GM12878 (cell line): ENCODE results near the gene FRAS1. TPM values are rescaled to one million over a fixed set of nuclear protein-coding genes. Genes with fewer than 3 reads are reported as not detected.

Source experiments
- ATAC-seq: fragments of 200-7000 bp; cut with Tn5 transposase; 3 replicates; pipeline ENCODE4 v1.9.1; 2020; ENCODE audit warnings: mild to moderate bottlenecking, moderate library complexity
- BruUV-seq: library from RNA; stranded (reverse); fragments of 400-500 nt; replicated peaks from 2 replicates; lab custom pipeline; 2021; lab: Mats Ljungman, UMichigan
- CTCF ChIA-PET: fragments of 300-600 bp; sonication (Branson Sonifier 250); formaldehyde crosslinking; extraction: SDS; loops from one replicate; lab custom pipeline; 2021; ENCODE audit warnings: inconsistent platforms; lab: Yijun Ruan, JAX
- POLR2A ChIA-PET: fragments of 350-600 bp; formaldehyde crosslinking; extraction: SDS; loops from one replicate; lab custom pipeline; 2021; ENCODE audit warnings: inconsistent platforms; lab: Charles Lee
- RAD21 ChIA-PET: fragments of 300-600 bp; sonication (Branson Sonifier 250); formaldehyde crosslinking; loops from one replicate; lab custom pipeline; 2023; ENCODE audit warnings: antibody characterized with exemption; ENCODE audit not compliant: unreplicated experiment; lab: Charles Lee
- SMC1A ChIA-PET: fragments of 300-600 bp; sonication (Branson Sonifier 250); formaldehyde crosslinking; loops from one replicate; lab custom pipeline; 2023; ENCODE audit not compliant: unreplicated experiment, uncharacterized antibody; lab: Charles Lee
- DNase-seq: peaks from one replicate; pipeline ENCODE4 v3.0.0-alpha.2; 2011; ENCODE audit warnings: low read depth, low spot score
- FAIRE-seq: peaks from 3 replicates; lab custom pipeline; 2011; peaks lifted over from hg19 to GRCh38; lab: Jason Lieb, UNC
- H2AFZ ChIP-seq: 2 replicates; pipeline ENCODE4 v1.6.0; 2011; ENCODE audit warnings: low read depth, low read length, control low read depth; ENCODE audit not compliant: control insufficient read depth
- H3K27ac ChIP-seq: 2 replicates; pipeline ENCODE4 v1.5.1; 2011; ENCODE audit warnings: control low read depth; ENCODE audit not compliant: control insufficient read depth, insufficient read depth
- H3K27me3 ChIP-seq, 2 experiments: replicated peaks in 1 of 2; 2 replicates each; pipeline versions ENCODE4 v1.6.0 to v1.6.1; 2011; ENCODE audit warnings: low read length in 1 of 2; ENCODE audit not compliant: control insufficient read depth in 2 of 2, insufficient read depth in 2 of 2
- H3K36me3 ChIP-seq, 2 experiments: 2 replicates each; pipeline ENCODE4 v1.5.1; 2011; ENCODE audit warnings: low read length in 1 of 2; ENCODE audit not compliant: control insufficient read depth in 2 of 2, insufficient read depth in 2 of 2
- H3K4me1 ChIP-seq: 2 replicates; pipeline ENCODE4 v1.6.1; 2011; ENCODE audit warnings: mild to moderate bottlenecking, low read length, moderate library complexity, mixed read lengths; ENCODE audit not compliant: control insufficient read depth, insufficient read depth
- H3K4me2 ChIP-seq: 2 replicates; pipeline ENCODE4 v1.6.0; 2011; ENCODE audit warnings: control low read depth; ENCODE audit not compliant: control insufficient read depth, insufficient read depth
- H3K4me3 ChIP-seq: fragments of 200-600 bp; sonication (generic); 2 replicates; pipeline ENCODE4 v1.5.1; 2016
- H3K79me2 ChIP-seq: 2 replicates; pipeline ENCODE4 v1.6.0; 2011; ENCODE audit warnings: low read length; ENCODE audit not compliant: control insufficient read depth, insufficient read depth
- H3K9ac ChIP-seq: 2 replicates; pipeline ENCODE4 v1.8.0; 2011; ENCODE audit warnings: low read length, control low read depth, mixed read lengths; ENCODE audit not compliant: control insufficient read depth, insufficient read depth
- H3K9me3 ChIP-seq: replicated peaks from 3 replicates; pipeline ENCODE4 v1.5.1; 2011; ENCODE audit warnings: mild to moderate bottlenecking, low read length; ENCODE audit not compliant: control insufficient read depth, insufficient read depth
- H4K20me1 ChIP-seq: 2 replicates; pipeline ENCODE4 v1.6.0; 2011; ENCODE audit not compliant: control insufficient read depth, insufficient read depth
- BCLAF1 ChIP-seq: fragments of 450-650 bp; IDR thresholded peaks from 2 replicates; pipeline ENCODE4 v1.6.1; 2017; ENCODE audit warnings: antibody characterized with exemption, mild to moderate bottlenecking, moderate library complexity
- E2F8 ChIP-seq: fragments of 450-650 bp; IDR thresholded peaks from 2 replicates; pipeline ENCODE4 v1.6.1; 2018; ENCODE audit warnings: mild to moderate bottlenecking, low read depth, moderate library complexity; ENCODE audit not compliant: partially characterized antibody
- ETV6 ChIP-seq, 2 experiments: fragments of 450-650 bp in 1 of 2; IDR thresholded peaks in 1 of 2; conservative IDR thresholded peaks in 1 of 2; 2 replicates each; pipeline ENCODE4 v1.6.1; 2014; ENCODE audit warnings: antibody characterized with exemption in 1 of 2, borderline replicate concordance in 1 of 2, low read depth in 1 of 2, mild to moderate bottlenecking in 1 of 2, moderate library complexity in 1 of 2
- MEF2A ChIP-seq: IDR thresholded peaks from 2 replicates; pipeline ENCODE4 v1.6.1; 2011; ENCODE audit warnings: low read depth, mild to moderate bottlenecking, low read length, moderate library complexity; ENCODE audit not compliant: insufficient read depth
- NFXL1 ChIP-seq: fragments of 450-650 bp; IDR thresholded peaks from 2 replicates; pipeline ENCODE4 v1.6.1; 2017; ENCODE audit warnings: antibody characterized with exemption, mild to moderate bottlenecking, borderline replicate concordance
- RB1 ChIP-seq: fragments of 450-650 bp; formaldehyde crosslinking; IDR thresholded peaks from 2 replicates; pipeline ENCODE4 v1.6.1; 2017; ENCODE audit warnings: mild to moderate bottlenecking, borderline replicate concordance
- USF2 ChIP-seq: IDR thresholded peaks from 2 replicates; pipeline ENCODE4 v1.6.1; 2011; ENCODE audit warnings: low read depth, low read length, improper control_type of control experiment, borderline replicate concordance
- WGBS: methylation state at CpG from one replicate; pipeline ENCODE4 v1.1.6; 2016; ENCODE audit warnings: low lambda C conversion rate; ENCODE audit not compliant: insufficient replicate concordance, insufficient coverage; ENCODE audit errors: missing lambda C conversion rate; 5-methylcytosine and 5-hydroxymethylcytosine counted together
- in situ Hi-C: fragments of 300-500 bp; cut with MboI; formaldehyde crosslinking; loops from 9 replicates; pipeline ENCODE4 v1.14.3; 2018; ENCODE audit warnings: mixed read lengths
- intact Hi-C: fragments of 100-400 bp; cut with micrococcal nuclease; formaldehyde crosslinking; loops from one replicate; pipeline ENCODE4 v1.14.2; 2022; ENCODE audit not compliant: unreplicated experiment
- polyA plus RNA-seq, 11 experiments: library from polyadenylated mRNA; depleted of rRNA in 4 of 11; unstranded in 6 of 11; stranded (reverse) in 5 of 11; fragments of >200 nt; fragmentation: Nextera tagmentation in 4 of 11; fragmentation: Illumina TruSeq in 1 of 11; extraction: Ambion mirVana in 4 of 11; extraction: Trizol in 1 of 11; gene quantifications; 1 replicate in 1 of 11; 2 replicates in 10 of 11; pipeline versions ENCODE4 v1.2.1 to v1.2.3, GENCODE V29; 2011 to 2016; ENCODE audit warnings: inconsistent platforms in 2 of 11, missing spikeins in 2 of 11, low read depth in 1 of 11
- total RNA-seq, 4 experiments: library from RNA; depleted of rRNA in 3 of 4; stranded (reverse); fragments of >200 nt in 3 of 4; fragmentation: Illumina TruSeq in 1 of 4; extraction: Trizol in 1 of 4; gene quantifications; 2 replicates each; pipeline versions ENCODE4 v1.2.1 to v1.2.3, GENCODE V29; 2013 to 2021

The FRAS1 gene
- total and polyA plus RNA-seq, 10 of the 15 experiments (the other 5 are each of a cell fraction or from before 2014, with no cell fraction given): 0.08 to 11.7 (median 0.20) TPM

- H3K27ac ChIP-seq: no peak overlapping the region
- no peak overlapping the region for H3K4me3 ChIP-seq
- FAIRE-seq (no peak), DNase-seq (no peak), ATAC-seq (no peak)
- H3K79me2 ChIP-seq: no peaks in the 10 kb centered on the region
- ChIA-PET RAD21 (interaction anchor here (1.5 kb wide), 1 partner anchor 10 kb away, joined by 6 read pairs; no protein-coding TSS in a partner anchor), POLR2A (no interaction called here), CTCF (interaction anchor here (1.5 to 2.3 kb wide), 2 partner anchors 10 to 15 kb away, joined by 3 to 8 read pairs; no protein-coding TSS in a partner anchor), SMC1A (interaction anchor here (1.0 kb wide), 1 partner anchor 159 kb away, joined by 3 read pairs; no protein-coding TSS in a partner anchor)
- no peak overlapping the region for H3K4me2 ChIP-seq
- no peaks in the 10 kb centered on the region for H3K9me3 ChIP-seq
- 57% methylated on average over 3 of the region's 3 CpGs for WGBS
- BruUV-seq: no TSS peak
- no peak overlapping the region for H3K9ac ChIP-seq
- no peaks in the 10 kb centered on the region; a peak in 2 of 4 replicates for H3K27me3 ChIP-seq
- no peaks in the 10 kb centered on the region for H3K4me1 ChIP-seq
- in situ Hi-C loops (no loop called here), intact Hi-C loops (no loop called here)
- no peaks in the 10 kb centered on the region for H3K36me3 ChIP-seq
- no peaks in the 10 kb centered on the region for H4K20me1 ChIP-seq
- H2AFZ ChIP-seq: no peak overlapping the region
- no peak for TF ChIP-seq NFXL1
- no peak for TF ChIP-seq E2F8
- TF ChIP-seq MEF2A: no peak
- TF ChIP-seq BCLAF1: no peak
- no peak for TF ChIP-seq ETV6 (conservative IDR thresholded peaks at IDR 0.05 in 1 of 2, IDR thresholded peaks at IDR 0.05 in 1 of 2; ENCODE audit: borderline replicate concordance in 1 of 2, low read depth in 1 of 2)
- TF ChIP-seq USF2: no peak
- no peak for TF ChIP-seq RB1
These were observed 12.7 kb downstream of the FRAS1 start for GRCh38 chr4:78069859-78070258.
